Caco-2 (cell line): ENCODE results near the gene IFNGR1. TPM values are rescaled to one million over a fixed set of nuclear protein-coding genes. Genes with fewer than 3 reads are reported as not detected.

Experiments used
- BruUV-seq: library from RNA; stranded (reverse); fragments of 400-500 nt; replicated peaks from 2 replicates; lab custom pipeline; 2021; lab: Mats Ljungman, UMichigan
- CTCF ChIA-PET: fragments of 300-600 bp; sonication (Branson Sonifier 250); formaldehyde crosslinking; loops from one replicate; lab custom pipeline; 2022; ENCODE audit warnings: antibody characterized with exemption; lab: Charles Lee
- POLR2A ChIA-PET: fragments of 300-600 bp; sonication (Branson Sonifier 250); formaldehyde crosslinking; loops from one replicate; lab custom pipeline; 2022; ENCODE audit warnings: antibody characterized with exemption; lab: Charles Lee
- DNase-seq, 2 experiments: peaks; one replicate each; pipeline versions ENCODE4 v3.0.0 to v3.0.0-alpha.2; 2020 to 2022
- H3K27me3 ChIP-seq: replicated peaks from 2 replicates; pipeline ENCODE4 v1.6.0; 2011; ENCODE audit warnings: low read length; ENCODE audit not compliant: control insufficient read depth, insufficient read depth
- H3K36me3 ChIP-seq: 2 replicates; pipeline ENCODE4 v1.5.1; 2011; ENCODE audit warnings: low read length; ENCODE audit not compliant: control insufficient read depth, insufficient read depth
- H3K4me1 ChIP-seq: fragments of 250-450 bp; sonication (Bioruptor Pico); 2 replicates; pipeline ENCODE4 v1.5.1; 2020; ENCODE audit warnings: mild to moderate bottlenecking
- H3K4me3 ChIP-seq: 2 replicates; pipeline ENCODE4 v1.5.1; 2011; ENCODE audit warnings: low read depth, mild to moderate bottlenecking, control low read depth, low read length
- H3K9me3 ChIP-seq: fragments of 250-450 bp; sonication (Bioruptor Pico); 2 replicates; pipeline ENCODE4 v1.5.1; 2020; ENCODE audit warnings: mild to moderate bottlenecking, moderate library complexity
- H3K27ac Mint-ChIP-seq: one replicate; pipeline ENCODE4 v1.8.0; 2022; ENCODE audit warnings: mixed read lengths; ENCODE audit not compliant: unreplicated experiment
- H3K27me3 Mint-ChIP-seq: one replicate; pipeline ENCODE4 v1.8.0; 2022; ENCODE audit warnings: mixed read lengths; ENCODE audit not compliant: insufficient read depth, unreplicated experiment
- H3K36me3 Mint-ChIP-seq: one replicate; pipeline ENCODE4 v1.8.0; 2022; ENCODE audit warnings: mild to moderate bottlenecking, mixed read lengths; ENCODE audit not compliant: insufficient read depth, unreplicated experiment
- H3K4me1 Mint-ChIP-seq: one replicate; pipeline ENCODE4 v1.8.0; 2022; ENCODE audit warnings: low read depth, mixed read lengths; ENCODE audit not compliant: unreplicated experiment
- H3K4me3 Mint-ChIP-seq: one replicate; pipeline ENCODE4 v1.8.0; 2022; ENCODE audit warnings: mild to moderate bottlenecking, moderate library complexity, mixed read lengths; ENCODE audit not compliant: unreplicated experiment
- H3K9me3 Mint-ChIP-seq: one replicate; pipeline ENCODE4 v1.8.0; 2022; ENCODE audit warnings: mixed read lengths; ENCODE audit not compliant: unreplicated experiment
- CTCF ChIP-seq, 2 experiments: fragments of 200-600 bp in 1 of 2; IDR thresholded peaks; 1 replicate in 1 of 2; 2 replicates in 1 of 2; pipeline versions ENCODE4 v1.5.1 to v1.8.0; 2011 to 2022; ENCODE audit warnings: antibody characterized with exemption in 1 of 2, control low read depth in 1 of 2, inconsistent platforms in 1 of 2, low read depth in 1 of 2, low read length in 1 of 2, mild to moderate bottlenecking in 1 of 2, moderate library complexity in 1 of 2; ENCODE audit not compliant: insufficient read depth in 1 of 2, severe bottlenecking in 1 of 2, unreplicated experiment in 1 of 2
- intact Hi-C: fragments of 100-400 bp; cut with micrococcal nuclease; formaldehyde crosslinking; loops from one replicate; pipeline ENCODE4 v1.10.0; 2022; ENCODE audit not compliant: unreplicated experiment
- total RNA-seq: library from RNA; stranded (reverse); gene quantifications from 2 replicates; pipeline ENCODE4 v1.2.3, GENCODE V29; 2022

The IFNGR1 gene
- total RNA-seq, 1 experiment from 2014 or later: 58.0 TPM

DNA sequence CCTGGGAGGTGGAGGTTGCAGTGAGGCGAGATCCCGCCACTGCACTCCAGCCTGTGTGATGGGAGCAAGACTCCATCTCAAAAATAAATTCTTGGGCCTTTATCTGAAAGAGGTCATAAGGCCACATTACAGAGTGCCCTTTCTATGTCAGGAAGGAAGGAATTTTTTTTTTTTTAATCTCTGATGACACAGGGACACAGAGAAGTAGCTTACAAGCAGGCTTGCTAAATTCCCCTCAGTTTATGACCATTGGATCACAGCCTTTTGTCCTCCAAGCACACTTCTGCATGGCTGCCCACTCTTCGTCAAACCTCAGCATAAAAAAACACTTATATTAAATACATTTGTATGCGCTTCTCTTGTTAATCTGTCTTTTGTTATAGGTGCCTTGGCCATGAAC, 7.5 kb upstream of the IFNGR1 start:
- no peak for DNase-seq
- POLR2A ChIA-PET: no interaction called here
- no peak for TF ChIP-seq CTCF (IDR thresholded peaks at IDR 0.05; ENCODE audit: insufficient read depth in 1 of 2, low read depth in 1 of 2, low read length in 1 of 2, severe bottlenecking in 1 of 2, unreplicated experiment in 1 of 2)
- H3K27me3 ChIP-seq: no peaks in the 10 kb centered on the region
- Mint-ChIP-seq H3K9me3 (peaks cover 7% of the 10 kb centered on the region), H3K4me3 (no peak overlapping the region), H3K27ac (no peak overlapping the region), H3K36me3 (no peaks in the 10 kb centered on the region), H3K27me3 (no peaks in the 10 kb centered on the region), H3K4me1 (peaks cover 4% of the 10 kb centered on the region)
- intact Hi-C loops: no loop called here
- H3K4me3 ChIP-seq: no peak overlapping the region
- CTCF ChIA-PET: no interaction called here
- 0 out of 2 replicates have a peak, but pooled peaks cover under 1% of the 10 kb centered on the region for H3K9me3 ChIP-seq
- H3K36me3 ChIP-seq: no peaks in the 10 kb centered on the region
- peaks cover 12% of the 10 kb centered on the region for H3K4me1 ChIP-seq
- BruUV-seq: no TSS peak

- H3K27ac Mint-ChIP-seq: no peak overlapping the region
- H3K27me3 ChIP-seq: no peaks in the 10 kb centered on the region
- H3K9me3 ChIP-seq: no peaks in the 10 kb centered on the region
- peaks cover 7% of the 10 kb centered on the region for H3K9me3 Mint-ChIP-seq
- no peak overlapping the region for H3K4me3 ChIP-seq
- BruUV-seq: no TSS peak
- H3K4me1 Mint-ChIP-seq: peaks cover 16% of the 10 kb centered on the region
- no peaks in the 10 kb centered on the region for H3K36me3 Mint-ChIP-seq
- TF ChIP-seq CTCF (IDR thresholded peaks at IDR 0.05; ENCODE audit: insufficient read depth in 1 of 2, low read depth in 1 of 2, low read length in 1 of 2, severe bottlenecking in 1 of 2, unreplicated experiment in 1 of 2): no peak
- H3K4me3 Mint-ChIP-seq: no peak overlapping the region
- POLR2A ChIA-PET: no interaction called here
- no peaks in the 10 kb centered on the region for H3K27me3 Mint-ChIP-seq
- no peak for DNase-seq
- intact Hi-C loops: no loop called here
- no peaks in the 10 kb centered on the region for H3K36me3 ChIP-seq
- H3K4me1 ChIP-seq: peaks cover 24% of the 10 kb centered on the region
- CTCF ChIA-PET: no interaction called here
These were observed 5.6 kb upstream of the IFNGR1 start for GRCh38 chr6:137224799-137225198.

- H3K36me3 ChIP-seq: no peaks in the 10 kb centered on the region
- peaks cover 26% of the 10 kb centered on the region for H3K4me1 ChIP-seq
- Mint-ChIP-seq H3K27ac (no peak overlapping the region), H3K36me3 (peaks cover 11% of the 10 kb centered on the region), H3K27me3 (no peaks in the 10 kb centered on the region), H3K4me1 (peaks cover 13% of the 10 kb centered on the region), H3K4me3 (no peak overlapping the region), H3K9me3 (no peaks in the 10 kb centered on the region)
- intact Hi-C loops: no loop called here
- ChIA-PET POLR2A (no interaction called here), CTCF (no interaction called here)
- no peak overlapping the region for H3K4me3 ChIP-seq
- no TSS peak for BruUV-seq
- H3K27me3 ChIP-seq: no peaks in the 10 kb centered on the region
- TF ChIP-seq CTCF (IDR thresholded peaks at IDR 0.05; ENCODE audit: insufficient read depth in 1 of 2, low read depth in 1 of 2, low read length in 1 of 2, severe bottlenecking in 1 of 2, unreplicated experiment in 1 of 2): no peak
- H3K9me3 ChIP-seq: no peaks in the 10 kb centered on the region
- no peak for DNase-seq
These were observed 4.4 kb upstream of the IFNGR1 start for GRCh38 chr6:137223370-137224131.
